Smooth muscle cell (in vitro differentiated cells): ENCODE results near the gene ZBTB49. TPM values are rescaled to one million over a fixed set of nuclear protein-coding genes. Genes with fewer than 3 reads are reported as not detected.

Experiments used
- DNase-seq: peaks from one replicate; lab custom pipeline; 2025; ENCODE audit not compliant: unreplicated experiment; lab: John Stamatoyannopoulos, UW
- H2AFZ ChIP-seq: fragments of 200-600 bp; sonication (generic); 2 replicates; pipeline ENCODE4 v1.6.0; 2016; ENCODE audit warnings: antibody characterized with exemption, low read depth, mild to moderate bottlenecking
- H3F3A ChIP-seq: fragments of 200-600 bp; sonication (generic); 2 replicates; pipeline ENCODE4 v1.6.0; 2017; ENCODE audit warnings: antibody characterized with exemption, low read depth
- H3K27ac ChIP-seq: fragments of 200-600 bp; sonication (generic); 2 replicates; pipeline ENCODE4 v1.5.1; 2016; ENCODE audit warnings: low read depth, mild to moderate bottlenecking
- H3K27me3 ChIP-seq: fragments of 200-600 bp; sonication (generic); 2 replicates; pipeline ENCODE4 v1.6.1; 2016; ENCODE audit warnings: low read depth, mild to moderate bottlenecking
- H3K36me3 ChIP-seq: fragments of 200-600 bp; sonication (generic); 2 replicates; pipeline ENCODE4 v1.5.1; 2016; ENCODE audit warnings: low read depth
- H3K4me1 ChIP-seq: fragments of 200-600 bp; sonication (generic); 2 replicates; pipeline ENCODE4 v1.5.1; 2016; ENCODE audit warnings: low read depth
- H3K4me2 ChIP-seq: fragments of 200-600 bp; sonication (generic); 2 replicates; pipeline ENCODE4 v1.6.0; 2016; ENCODE audit warnings: mild to moderate bottlenecking
- H3K4me3 ChIP-seq: fragments of 200-600 bp; sonication (generic); 2 replicates; pipeline ENCODE4 v1.5.1; 2016; ENCODE audit warnings: mild to moderate bottlenecking
- H3K79me2 ChIP-seq: fragments of 200-600 bp; sonication (generic); 2 replicates; pipeline ENCODE4 v1.6.0; 2016; ENCODE audit warnings: low read depth, mild to moderate bottlenecking
- H3K9ac ChIP-seq: fragments of 200-600 bp; sonication (generic); 2 replicates; pipeline ENCODE4 v1.6.0; 2016; ENCODE audit warnings: low read depth
- H3K9me3 ChIP-seq: fragments of 200-600 bp; sonication (generic); replicated peaks from 2 replicates; pipeline ENCODE4 v1.5.1; 2016; ENCODE audit warnings: low read depth
- H4K20me1 ChIP-seq: fragments of 200-600 bp; sonication (generic); 2 replicates; pipeline ENCODE4 v1.6.0; 2016; ENCODE audit warnings: low read depth
- WGBS: methylation state at CpG from one replicate; pipeline ENCODE4 v1.1.7; 2016; ENCODE audit warnings: low lambda C conversion rate; 5-methylcytosine and 5-hydroxymethylcytosine counted together
- polyA plus RNA-seq: library from polyadenylated mRNA; unstranded; fragments of >200 nt; fragmentation: Nextera tagmentation; extraction: Ambion mirVana; gene quantifications from 2 replicates; pipeline ENCODE4 v1.2.1, GENCODE V29; 2016
- total RNA-seq: library from RNA; depleted of rRNA; stranded (reverse); fragments of >200 nt; gene quantifications from 2 replicates; pipeline ENCODE4 v1.2.3, GENCODE V29; 2014
- TF ChIP-seq, protein P1 (sequence below): fragments of 200-600 bp; sonication (generic); IDR thresholded peaks from 2 replicates; pipeline ENCODE4 v1.5.1; 2017; ENCODE audit warnings: borderline replicate concordance, mild to moderate bottlenecking, antibody characterized with exemption; ENCODE audit not compliant: insufficient read depth, poor library complexity, severe bottlenecking

The ZBTB49 gene
- total and polyA plus RNA-seq, 2 experiments from 2014 or later, result 4.2 to 6.3 TPM

DNA sequence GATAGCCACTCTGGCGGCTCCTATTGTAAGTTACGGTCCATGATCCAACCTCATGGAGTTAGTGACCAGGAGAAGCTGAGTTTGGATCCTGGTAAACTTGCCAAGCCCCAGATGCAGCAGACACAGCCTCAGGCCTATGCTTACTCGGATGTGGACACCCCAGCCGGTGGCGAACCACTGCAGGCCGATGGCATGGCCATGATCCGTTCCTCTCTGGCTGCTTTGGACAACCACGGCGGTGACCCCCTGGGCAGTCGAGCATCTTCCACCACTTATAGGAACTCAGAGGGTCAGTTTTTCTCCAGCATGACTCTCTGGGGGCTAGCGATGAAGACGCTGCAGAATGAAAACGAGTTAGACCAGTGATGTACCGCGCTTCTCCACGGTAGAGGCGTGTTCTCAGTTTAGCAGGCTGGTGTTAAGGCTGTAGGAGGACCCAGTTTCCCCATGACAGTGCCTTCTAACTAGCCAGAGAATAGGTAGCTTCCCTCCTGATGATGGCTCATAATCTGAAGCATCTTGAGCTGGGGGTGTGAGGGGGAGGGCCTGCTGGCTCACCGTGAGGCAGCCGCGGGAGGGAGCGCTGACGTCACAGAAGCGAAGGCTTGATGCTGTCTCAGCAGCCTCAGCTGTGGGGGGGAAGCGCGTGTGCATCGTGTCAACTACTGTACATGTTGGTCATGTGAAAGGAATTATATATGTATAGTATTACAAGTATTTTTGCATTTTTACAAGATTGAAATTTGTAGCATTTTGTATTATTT, 31.1 kb downstream of the ZBTB49 start:
- no peak for DNase-seq
- TF ChIP-seq, protein P1, sequence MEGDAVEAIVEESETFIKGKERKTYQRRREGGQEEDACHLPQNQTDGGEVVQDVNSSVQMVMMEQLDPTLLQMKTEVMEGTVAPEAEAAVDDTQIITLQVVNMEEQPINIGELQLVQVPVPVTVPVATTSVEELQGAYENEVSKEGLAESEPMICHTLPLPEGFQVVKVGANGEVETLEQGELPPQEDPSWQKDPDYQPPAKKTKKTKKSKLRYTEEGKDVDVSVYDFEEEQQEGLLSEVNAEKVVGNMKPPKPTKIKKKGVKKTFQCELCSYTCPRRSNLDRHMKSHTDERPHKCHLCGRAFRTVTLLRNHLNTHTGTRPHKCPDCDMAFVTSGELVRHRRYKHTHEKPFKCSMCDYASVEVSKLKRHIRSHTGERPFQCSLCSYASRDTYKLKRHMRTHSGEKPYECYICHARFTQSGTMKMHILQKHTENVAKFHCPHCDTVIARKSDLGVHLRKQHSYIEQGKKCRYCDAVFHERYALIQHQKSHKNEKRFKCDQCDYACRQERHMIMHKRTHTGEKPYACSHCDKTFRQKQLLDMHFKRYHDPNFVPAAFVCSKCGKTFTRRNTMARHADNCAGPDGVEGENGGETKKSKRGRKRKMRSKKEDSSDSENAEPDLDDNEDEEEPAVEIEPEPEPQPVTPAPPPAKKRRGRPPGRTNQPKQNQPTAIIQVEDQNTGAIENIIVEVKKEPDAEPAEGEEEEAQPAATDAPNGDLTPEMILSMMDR, result no peak
- Histone ChIP-seq H3K27ac (no peak overlapping the region), H2AFZ (no peak overlapping the region), H3K9ac (no peak overlapping the region), H3F3A (no peaks in the 10 kb centered on the region), H3K36me3 (no peaks in the 10 kb centered on the region), H3K4me3 (no peak overlapping the region), H3K4me1 (no peaks in the 10 kb centered on the region), H4K20me1 (no peaks in the 10 kb centered on the region), H3K79me2 (no peaks in the 10 kb centered on the region), H3K4me2 (no peak overlapping the region), H3K27me3 (no peaks in the 10 kb centered on the region), H3K9me3 (no peaks in the 10 kb centered on the region)
- whole genome bisulfite sequencing, result 96% methylated on average over 26 of the region's 26 CpGs

DNA sequence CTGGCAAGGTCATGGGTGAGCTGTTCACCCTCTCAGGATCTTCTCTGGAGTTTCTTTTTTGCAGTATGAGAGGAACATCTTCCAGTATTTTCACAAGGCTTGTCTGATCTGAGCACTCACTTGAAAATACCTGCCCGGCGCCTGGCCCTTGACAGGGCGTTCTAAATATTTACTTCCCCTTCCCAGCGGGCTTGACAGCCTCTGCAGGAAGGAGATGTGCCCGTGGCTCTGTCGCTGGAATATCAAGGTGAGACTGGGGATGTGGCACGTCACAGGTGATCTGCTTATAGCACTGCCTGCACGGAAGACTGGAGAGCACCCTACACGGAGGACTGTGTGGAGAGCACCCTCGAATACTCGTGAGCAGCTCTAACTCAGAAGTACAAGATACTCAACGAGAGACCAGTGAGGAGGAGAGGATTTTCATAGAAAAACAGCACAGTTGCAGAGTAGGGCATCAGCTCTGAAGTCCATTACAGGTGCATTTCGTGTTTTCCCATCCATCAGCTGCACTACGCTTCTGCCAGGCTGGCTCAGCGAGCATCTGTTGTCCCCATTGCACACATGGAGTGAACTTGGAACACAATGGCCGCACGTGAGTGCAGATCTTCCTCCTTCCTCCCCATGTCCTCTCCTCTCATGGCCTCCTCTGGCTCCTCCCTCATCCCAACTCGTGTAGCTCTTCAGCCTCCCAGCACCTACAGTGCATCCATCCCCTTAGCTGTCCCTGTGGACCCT, 32.1 kb downstream of the ZBTB49 start:
- Histone ChIP-seq H2AFZ (no peak overlapping the region), H3K27me3 (no peaks in the 10 kb centered on the region), H3F3A (no peaks in the 10 kb centered on the region), H3K27ac (no peak overlapping the region), H3K9me3 (no peaks in the 10 kb centered on the region), H3K9ac (no peak overlapping the region), H3K4me2 (no peak overlapping the region), H3K4me1 (no peaks in the 10 kb centered on the region), H3K36me3 (no peaks in the 10 kb centered on the region), H3K4me3 (no peak overlapping the region), H3K79me2 (no peaks in the 10 kb centered on the region), H4K20me1 (no peaks in the 10 kb centered on the region)
- TF ChIP-seq, protein P1, result no peak
- 94% methylated on average over 18 of the region's 18 CpGs for WGBS
- no peak for DNase-seq

DNA sequence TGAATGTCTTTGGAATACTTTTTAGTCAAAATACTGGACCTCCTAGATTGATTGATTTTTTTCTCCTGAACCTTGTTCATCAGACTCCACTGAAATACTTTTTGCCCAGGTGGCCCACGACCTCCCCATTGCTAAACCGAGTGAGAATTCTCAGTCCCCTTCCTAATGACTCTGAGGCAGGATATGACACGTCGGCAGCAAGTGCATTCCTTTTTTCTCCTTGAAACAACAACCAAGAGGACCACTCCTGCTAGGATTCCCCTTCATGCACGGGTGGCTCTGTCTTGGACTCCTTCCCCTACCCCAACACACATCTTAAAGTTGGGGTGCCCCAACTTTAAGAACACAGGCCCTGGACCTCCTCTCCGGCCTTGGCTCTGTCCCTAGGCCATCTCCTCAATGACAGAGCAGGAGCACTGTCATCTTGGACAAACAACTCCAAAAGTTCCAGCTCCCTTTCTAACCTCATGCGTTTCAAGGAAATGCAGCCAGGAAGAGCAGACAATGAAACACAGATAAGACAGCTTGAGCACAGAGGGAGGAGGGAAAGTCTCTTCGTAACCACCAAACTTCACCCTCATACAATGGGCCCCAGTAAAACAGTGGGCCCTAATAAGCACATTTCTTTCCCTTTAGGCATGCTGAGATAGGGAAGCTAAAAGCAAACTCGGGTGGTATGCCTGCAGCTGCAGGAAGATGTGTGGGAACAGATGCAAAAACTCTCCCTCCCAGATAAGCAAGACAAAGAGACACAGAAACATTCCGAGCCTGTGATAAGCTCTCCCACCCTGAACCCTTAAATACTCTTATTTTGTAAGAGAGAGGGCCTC, 33.9 kb downstream of the ZBTB49 start:
- H3K9ac ChIP-seq, result no peak overlapping the region
- H3F3A ChIP-seq, result no peaks in the 10 kb centered on the region
- no peaks in the 10 kb centered on the region for H3K27me3 ChIP-seq
- H3K36me3 ChIP-seq, result no peaks in the 10 kb centered on the region
- TF ChIP-seq, protein P1, result no peak
- H2AFZ ChIP-seq, result no peak overlapping the region
- no peaks in the 10 kb centered on the region for H3K79me2 ChIP-seq
- H3K4me3 ChIP-seq, result no peak overlapping the region
- H3K4me1 ChIP-seq, result no peaks in the 10 kb centered on the region
- 61% methylated on average over 10 of the region's 10 CpGs for WGBS
- H3K9me3 ChIP-seq, result no peaks in the 10 kb centered on the region
- peak overlapping the region; percentile 28 for H3K27ac ChIP-seq
- no peak overlapping the region for H3K4me2 ChIP-seq
- DNase-seq, result no peak
- no peaks in the 10 kb centered on the region for H4K20me1 ChIP-seq
